Measurements from ENCODE around the gene TTC21B. TPM values are rescaled to one million over a fixed set of nuclear protein-coding genes. Genes with fewer than 3 reads are reported as not detected.
A peak's percentile ranks its signal among the peaks of the same experiment; 100 is the strongest.
"Not testable (repeated sequence)": the region's sequence is repeated elsewhere in the genome, so short reads cannot be mapped to it uniquely, and the experiment has no call there.

The TTC21B gene
- total RNA-seq: 10 to 100 TPM; 22.6 TPM

- Mint-ChIP-seq H3K9me3 (no peaks in the 10 kb centered on the region), H3K27me3 (ENCODE audit: low read depth) (no peaks in the 10 kb centered on the region), H3K4me3 (peak within 1 kb of the TSS; percentile 53), H3K27ac (no peak within 1 kb of the TSS), H3K36me3 (ENCODE audit: low read depth) (peaks cover 7% of the 10 kb centered on the region), H3K4me1 (ENCODE audit: low read depth) (peaks cover 13% of the 10 kb centered on the region)
- DNase-seq: peak; percentile 93
- intact Hi-C loops (cut with micrococcal nuclease): loop anchor here (1.0 to 5.0 kb wide), 8 partner anchors 78 to 962 kb away; partner anchors contain the start of genes GALNT3 and SCN1A
- CTCF ChIA-PET: interaction anchor here (0.7 to 2.8 kb wide), 6 partner anchors 11 to 174 kb away, joined by 3 to 16 read pairs (median 4); partner anchors contain the start of gene SCN1A
Measured at GRCh38 chr2:165953655-165954606, at the start of gene TTC21B. Gene TTC21B (minus strand): TSS chr2:165953776. CDS start chr2:165953705, 71 bp downstream.

- intact Hi-C loops (cut with micrococcal nuclease): no loop called here
- H3K27ac Mint-ChIP-seq: no peak overlapping the region
- H3K4me3 Mint-ChIP-seq: no peak overlapping the region
- no peaks in the 10 kb centered on the region for H3K9me3 Mint-ChIP-seq
- no peak for DNase-seq
- CTCF ChIA-PET: no interaction called here
- no peaks in the 10 kb centered on the region for H3K36me3 Mint-ChIP-seq (ENCODE audit: low read depth)
- no peaks in the 10 kb centered on the region for H3K4me1 Mint-ChIP-seq (ENCODE audit: low read depth)
- peaks cover 4% of the 10 kb centered on the region for H3K27me3 Mint-ChIP-seq (ENCODE audit: low read depth)
Measured at GRCh38 chr2:166000401-166000800, 46.8 kb upstream of the TTC21B start.

GRCh38 chr2:165990846-165991245 is 37.3 kb upstream of the TTC21B start:
- CTCF ChIA-PET: no interaction called here
- peaks cover 18% of the 10 kb centered on the region for H3K27me3 Mint-ChIP-seq (ENCODE audit: low read depth)
- H3K4me1 Mint-ChIP-seq (ENCODE audit: low read depth): no peaks in the 10 kb centered on the region
- H3K9me3 Mint-ChIP-seq: no peaks in the 10 kb centered on the region
- intact Hi-C loops (cut with micrococcal nuclease): no loop called here
- DNase-seq: no peak
- no peaks in the 10 kb centered on the region for H3K36me3 Mint-ChIP-seq (ENCODE audit: low read depth)
- H3K27ac Mint-ChIP-seq: no peak overlapping the region
- no peak overlapping the region for H3K4me3 Mint-ChIP-seq

- no peak overlapping the region for H3K27ac Mint-ChIP-seq
- no peak overlapping the region for H3K4me3 Mint-ChIP-seq
- no peaks in the 10 kb centered on the region for H3K4me1 Mint-ChIP-seq (ENCODE audit: low read depth)
- no peaks in the 10 kb centered on the region for H3K36me3 Mint-ChIP-seq (ENCODE audit: low read depth)
- intact Hi-C loops (cut with micrococcal nuclease): no loop called here
- no peaks in the 10 kb centered on the region for H3K9me3 Mint-ChIP-seq
- CTCF ChIA-PET: no interaction called here
- DNase-seq: no peak
- H3K27me3 Mint-ChIP-seq (ENCODE audit: low read depth): peaks cover 24% of the 10 kb centered on the region
Measured at GRCh38 chr2:165989851-165990250, 36.3 kb upstream of the TTC21B start.

GRCh38 chr2:165985120-165985519 is 31.5 kb upstream of the TTC21B start:
- H3K27me3 Mint-ChIP-seq (ENCODE audit: low read depth): peaks cover 28% of the 10 kb centered on the region
- H3K27ac Mint-ChIP-seq: no peak overlapping the region
- H3K36me3 Mint-ChIP-seq (ENCODE audit: low read depth): no peaks in the 10 kb centered on the region
- H3K9me3 Mint-ChIP-seq: no peaks in the 10 kb centered on the region
- H3K4me1 Mint-ChIP-seq (ENCODE audit: low read depth): no peaks in the 10 kb centered on the region
- CTCF ChIA-PET: no interaction called here
- no peak for DNase-seq
- no peak overlapping the region for H3K4me3 Mint-ChIP-seq
- intact Hi-C loops (cut with micrococcal nuclease): no loop called here

- H3K4me3 Mint-ChIP-seq; intact Hi-C loops (cut with micrococcal nuclease); H3K9me3 Mint-ChIP-seq; H3K27ac Mint-ChIP-seq; H3K4me1 Mint-ChIP-seq (ENCODE audit: low read depth); H3K36me3 Mint-ChIP-seq (ENCODE audit: low read depth); DNase-seq: not testable (repeated sequence)
- peaks cover 22% of the 10 kb centered on the region for H3K27me3 Mint-ChIP-seq (ENCODE audit: low read depth)
- CTCF ChIA-PET: interaction anchor here (1.5 kb wide), 1 partner anchor 16 kb away, joined by 4 read pairs; no protein-coding TSS in a partner anchor
Measured at GRCh38 chr2:165972161-165972560, 18.6 kb upstream of the TTC21B start.

- Mint-ChIP-seq H3K4me3 (no peak overlapping the region), H3K27ac (no peak overlapping the region)
- CTCF ChIA-PET: interaction anchor here (1.5 kb wide), 1 partner anchor 15 kb away, joined by 4 read pairs; no protein-coding TSS in a partner anchor
Measured at GRCh38 chr2:165970663-165971062, 17.1 kb upstream of the TTC21B start.

GRCh38 chr2:165969227-165969626 is 15.7 kb upstream of the TTC21B start:
- no peaks in the 10 kb centered on the region for H3K36me3 Mint-ChIP-seq (ENCODE audit: low read depth)
- CTCF ChIA-PET: interaction anchor here (1.3 kb wide), 1 partner anchor 15 kb away, joined by 3 read pairs; the partner anchor contains the start of gene TTC21B
- no peaks in the 10 kb centered on the region for H3K9me3 Mint-ChIP-seq
- no peaks in the 10 kb centered on the region for H3K4me1 Mint-ChIP-seq (ENCODE audit: low read depth)
- no peak overlapping the region for H3K4me3 Mint-ChIP-seq
- H3K27me3 Mint-ChIP-seq (ENCODE audit: low read depth): peaks cover 16% of the 10 kb centered on the region
- DNase-seq: no peak
- intact Hi-C loops (cut with micrococcal nuclease): no loop called here
- H3K27ac Mint-ChIP-seq: no peak overlapping the region

More at GRCh38 chr2:165970663-165971062, 17.1 kb upstream of the TTC21B start:
- Mint-ChIP-seq H3K4me1 (ENCODE audit: low read depth) (no peaks in the 10 kb centered on the region), H3K9me3 (no peaks in the 10 kb centered on the region), H3K27me3 (ENCODE audit: low read depth) (peaks cover 22% of the 10 kb centered on the region), H3K36me3 (ENCODE audit: low read depth) (no peaks in the 10 kb centered on the region)
- intact Hi-C loops (cut with micrococcal nuclease): no loop called here
- no peak for DNase-seq

- intact Hi-C loops (cut with micrococcal nuclease): no loop called here
- peaks cover 13% of the 10 kb centered on the region for H3K27me3 Mint-ChIP-seq (ENCODE audit: low read depth)
- no peak overlapping the region for H3K4me3 Mint-ChIP-seq
- H3K36me3 Mint-ChIP-seq (ENCODE audit: low read depth): no peaks in the 10 kb centered on the region
- H3K27ac Mint-ChIP-seq: no peak overlapping the region
- no peaks in the 10 kb centered on the region for H3K9me3 Mint-ChIP-seq
- DNase-seq: no peak
- CTCF ChIA-PET: no interaction called here
- no peaks in the 10 kb centered on the region for H3K4me1 Mint-ChIP-seq (ENCODE audit: low read depth)
Measured at GRCh38 chr2:165967746-165968145, 14.2 kb upstream of the TTC21B start.

GRCh38 chr2:165961818-165962217 is 8.2 kb upstream of the TTC21B start:
- no peak overlapping the region for H3K4me3 Mint-ChIP-seq
- intact Hi-C loops (cut with micrococcal nuclease): loop anchor here (2.0 kb wide), 1 partner anchor 15 kb away; no protein-coding TSS in a partner anchor
- DNase-seq: no peak
- H3K4me1 Mint-ChIP-seq (ENCODE audit: low read depth): no peaks in the 10 kb centered on the region
- no peaks in the 10 kb centered on the region for H3K36me3 Mint-ChIP-seq (ENCODE audit: low read depth)
- H3K9me3 Mint-ChIP-seq: no peaks in the 10 kb centered on the region
- H3K27ac Mint-ChIP-seq: no peak overlapping the region
- no peaks in the 10 kb centered on the region for H3K27me3 Mint-ChIP-seq (ENCODE audit: low read depth)
- CTCF ChIA-PET: interaction anchor here (0.6 kb wide), 1 partner anchor 410 kb away, joined by 3 read pairs; no protein-coding TSS in a partner anchor

GRCh38 chr2:165959371-165959770 is 5.8 kb upstream of the TTC21B start:
- Mint-ChIP-seq H3K27me3 (ENCODE audit: low read depth) (no peaks in the 10 kb centered on the region), H3K27ac (no peak overlapping the region), H3K9me3 (no peaks in the 10 kb centered on the region), H3K36me3 (ENCODE audit: low read depth) (no peaks in the 10 kb centered on the region), H3K4me1 (ENCODE audit: low read depth) (peaks cover 13% of the 10 kb centered on the region), H3K4me3 (no peak overlapping the region)
- CTCF ChIA-PET: interaction anchor here (1.0 kb wide), 1 partner anchor 168 kb away, joined by 3 read pairs; the partner anchor contains the start of gene SCN1A
- intact Hi-C loops (cut with micrococcal nuclease): no loop called here
- no peak for DNase-seq

- no peaks in the 10 kb centered on the region for H3K9me3 Mint-ChIP-seq
- intact Hi-C loops (cut with micrococcal nuclease): no loop called here
- H3K27ac Mint-ChIP-seq: no peak overlapping the region
- no peaks in the 10 kb centered on the region for H3K27me3 Mint-ChIP-seq (ENCODE audit: low read depth)
- no peaks in the 10 kb centered on the region for H3K36me3 Mint-ChIP-seq (ENCODE audit: low read depth)
- H3K4me3 Mint-ChIP-seq: no peak overlapping the region
- no peak for DNase-seq
- CTCF ChIA-PET: no interaction called here
- H3K4me1 Mint-ChIP-seq (ENCODE audit: low read depth): peaks cover 13% of the 10 kb centered on the region
Measured at GRCh38 chr2:165958313-165958960, 4.9 kb upstream of the TTC21B start.

Data from activated naive CD4-positive, alpha-beta T cell treated with anti-CD3 and anti-CD28 coated beads for 36 hours (primary cell).